HG03103 (cell line): ENCODE measurements around the gene NPPC.
"Not testable (repeated sequence)": the region's sequence is repeated elsewhere in the genome, so short reads cannot be mapped to it uniquely, and the experiment has no call there.

Source experiments
- ATAC-seq: cut with Tn5 transposase; IDR thresholded peaks from one replicate; pipeline ENCODE4 v1.9.1; 2021; ENCODE audit warnings: low read depth; ENCODE audit not compliant: unreplicated experiment

Gene NPPC

DNA sequence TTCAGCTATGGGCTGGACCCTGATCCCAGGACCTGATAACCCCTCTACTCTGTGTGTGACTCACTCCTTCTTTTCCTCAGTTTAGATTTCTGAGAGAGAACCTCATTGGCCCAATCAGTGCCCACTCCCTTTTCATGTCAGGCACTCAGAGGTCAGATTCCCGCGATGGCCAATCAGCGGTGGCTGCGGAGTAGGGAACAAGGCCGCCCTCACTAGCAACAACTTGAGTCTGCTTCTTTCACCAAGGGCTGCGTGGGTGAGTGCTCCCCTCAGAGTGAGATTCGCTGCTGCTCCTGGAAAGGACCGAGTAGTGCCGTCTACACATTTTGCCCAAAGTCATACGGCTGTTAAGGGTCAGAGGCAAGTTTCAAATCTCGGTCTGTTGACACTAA, 34.7 kb downstream of the NPPC start:
- no peak for ATAC-seq

DNA sequence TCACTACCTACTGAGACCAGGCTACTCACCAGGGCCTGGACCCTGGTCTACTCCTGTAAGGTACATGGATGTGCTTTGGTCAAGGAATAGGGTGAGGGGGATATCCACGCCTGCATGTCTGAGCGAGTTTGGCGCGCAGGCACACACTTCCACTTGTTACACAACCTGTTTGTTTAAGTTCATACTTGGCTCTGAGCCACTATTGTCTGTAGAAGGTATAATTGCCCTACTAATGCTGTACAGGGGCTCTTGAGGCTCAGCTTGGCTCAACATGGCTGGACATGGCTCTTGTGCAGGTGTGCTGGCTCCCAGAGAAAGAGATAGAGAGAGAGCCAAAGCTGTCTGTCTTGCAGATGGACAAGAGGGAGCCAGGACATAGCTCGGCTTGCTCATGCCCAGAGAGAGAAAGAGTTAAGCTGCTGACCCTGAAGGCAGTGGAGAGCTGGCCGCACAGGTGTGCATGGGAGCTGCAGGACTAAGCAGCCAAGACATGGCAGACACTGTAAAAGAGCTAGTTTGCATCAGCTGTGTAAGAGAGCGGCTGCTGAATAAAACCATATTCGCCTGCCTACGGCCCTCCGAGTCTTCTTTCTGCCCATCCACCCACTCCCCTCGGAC, 35.2 kb downstream of the NPPC start:
- ATAC-seq: no peak

DNA sequence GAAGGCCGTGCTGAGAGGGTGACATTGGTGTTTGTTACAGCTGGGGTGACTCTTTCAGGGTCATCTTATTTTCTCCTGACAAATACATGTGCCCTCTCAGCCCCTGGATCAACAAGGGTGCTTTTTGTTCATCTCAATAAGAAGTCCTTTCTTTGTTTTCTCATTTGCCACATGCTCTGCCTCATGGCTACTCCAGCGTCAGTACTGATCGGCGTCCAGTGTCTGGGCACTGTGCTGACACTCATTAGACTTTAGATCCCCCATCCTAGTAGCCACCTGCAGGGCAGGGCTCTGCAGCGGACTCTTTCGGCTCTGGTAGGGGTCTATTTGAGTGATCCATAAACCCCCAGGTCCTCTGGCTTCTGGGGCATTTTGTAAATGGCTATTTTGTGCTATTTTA, 38.4 kb downstream of the NPPC start:
- ATAC-seq: no peak

DNA sequence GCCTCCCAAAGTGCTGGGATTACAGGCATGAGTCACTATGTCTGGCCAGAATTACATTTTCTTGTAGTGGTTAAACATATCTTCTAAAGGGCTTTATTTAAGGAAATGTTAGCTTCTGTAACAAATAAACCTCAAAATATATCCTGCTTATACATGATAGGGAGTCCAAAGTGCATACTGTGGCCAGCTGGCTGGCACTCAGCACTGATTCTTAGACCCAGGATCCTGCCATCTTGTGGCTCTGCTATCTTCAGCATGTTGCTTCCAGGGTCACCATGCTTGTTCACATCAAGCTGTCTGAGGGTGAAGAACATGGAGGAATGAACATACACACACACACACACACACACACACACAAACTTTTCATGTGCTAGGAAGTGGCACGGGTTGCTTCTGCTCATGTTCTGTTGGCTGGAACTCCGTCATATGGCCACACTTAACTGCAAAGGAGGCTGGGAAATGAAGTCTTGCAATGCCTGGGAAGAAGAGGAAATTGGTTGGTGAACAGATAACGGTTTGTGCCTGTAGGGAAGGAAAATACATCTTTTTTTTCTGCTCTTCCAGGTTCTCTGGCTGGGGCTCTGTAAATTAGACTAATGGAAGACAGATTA, 40.0 kb downstream of the NPPC start:
- no peak for ATAC-seq

DNA sequence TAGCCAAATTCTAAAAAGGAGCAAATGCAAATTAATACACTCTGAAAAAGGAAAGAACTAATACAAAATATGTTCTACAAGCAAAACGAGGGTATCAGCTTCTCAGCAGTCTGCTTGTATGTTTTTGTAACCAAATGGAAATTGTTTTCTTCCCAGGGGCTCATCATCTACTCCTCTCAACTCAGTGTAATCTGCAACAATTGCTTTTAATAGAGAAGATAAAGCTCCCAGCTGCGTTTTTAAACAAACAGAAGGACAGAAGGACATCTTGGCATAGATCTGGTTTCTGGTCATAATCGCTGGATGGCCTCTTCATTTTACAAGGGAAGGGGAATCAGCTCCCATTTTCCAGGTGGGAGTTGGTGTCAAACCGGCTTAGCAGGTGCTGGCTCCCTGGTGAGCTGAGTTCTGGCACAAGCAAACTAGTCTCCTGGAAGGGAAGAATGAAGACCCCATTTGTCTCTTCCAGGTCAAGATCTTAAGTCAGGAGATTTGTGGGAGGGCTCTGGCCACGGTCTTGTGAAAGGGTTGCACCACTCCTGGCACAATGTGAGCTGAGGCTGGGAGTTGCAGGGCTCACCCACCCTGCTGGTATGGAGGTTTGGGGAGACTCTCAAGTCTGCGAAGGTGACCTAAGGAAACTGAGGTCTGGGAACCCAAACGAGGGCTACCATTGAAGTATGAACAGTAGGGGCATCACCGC, 41.6 kb downstream of the NPPC start:
- no peak for ATAC-seq

DNA sequence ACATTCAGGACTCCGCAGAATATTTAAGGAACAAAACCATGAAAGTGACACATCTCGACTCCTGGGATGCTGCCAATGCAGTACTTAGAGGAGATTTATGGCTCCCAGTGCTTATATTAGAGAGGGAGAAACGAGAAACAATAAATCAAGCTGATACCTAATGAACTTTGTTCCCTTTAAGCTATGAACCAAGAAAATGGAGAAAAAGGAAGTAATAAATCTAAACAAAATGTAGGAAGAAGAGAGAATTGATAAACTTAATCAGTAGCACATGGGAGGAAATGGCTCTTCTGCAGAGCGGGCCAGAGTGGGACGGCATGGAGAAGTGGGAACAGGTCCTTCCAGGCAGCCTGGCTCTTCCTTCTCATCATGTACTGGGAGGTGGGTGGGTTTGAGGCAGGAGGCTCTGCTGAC, 42.7 kb downstream of the NPPC start:
- no peak for ATAC-seq

DNA sequence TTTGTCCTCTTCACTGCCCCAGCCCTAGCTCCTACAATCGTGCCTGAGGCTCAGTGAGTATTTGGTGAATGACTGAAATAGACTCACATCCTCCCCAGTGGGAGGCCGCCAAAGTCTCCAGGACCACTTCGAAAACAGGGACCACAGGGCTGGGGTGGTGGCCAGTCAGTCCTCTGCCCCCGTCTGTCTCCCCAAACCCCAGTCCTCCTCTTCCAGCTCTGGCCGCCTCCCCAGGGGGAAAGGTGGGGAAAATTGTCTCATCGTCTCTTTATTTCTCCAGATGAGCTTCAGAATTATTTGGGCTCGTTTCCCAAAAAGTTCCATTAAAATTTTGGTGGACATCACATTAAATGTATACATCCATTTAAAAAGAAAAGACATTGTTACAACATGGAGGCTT, 43.5 kb downstream of the NPPC start:
- no peak for ATAC-seq

DNA sequence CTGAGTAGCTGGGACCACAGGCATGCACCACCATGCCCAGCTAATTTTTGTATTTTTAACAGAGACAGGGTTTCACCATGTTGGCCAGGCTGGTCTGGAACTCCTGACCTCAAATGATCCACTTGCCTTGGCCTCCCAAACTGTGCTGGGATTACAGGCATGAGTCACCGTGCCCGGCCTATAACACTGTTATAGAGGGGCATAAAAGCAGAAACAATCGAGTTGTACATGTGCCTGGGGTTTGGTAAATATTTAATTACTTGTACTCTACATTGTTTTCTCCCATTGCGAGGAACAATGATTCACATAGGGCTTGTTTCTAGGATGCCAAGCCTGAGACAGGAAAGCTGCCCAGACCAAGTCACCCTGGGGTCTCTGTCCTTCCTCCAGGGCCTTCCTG, 45.8 kb downstream of the NPPC start:
- ATAC-seq: not testable (repeated sequence)

DNA sequence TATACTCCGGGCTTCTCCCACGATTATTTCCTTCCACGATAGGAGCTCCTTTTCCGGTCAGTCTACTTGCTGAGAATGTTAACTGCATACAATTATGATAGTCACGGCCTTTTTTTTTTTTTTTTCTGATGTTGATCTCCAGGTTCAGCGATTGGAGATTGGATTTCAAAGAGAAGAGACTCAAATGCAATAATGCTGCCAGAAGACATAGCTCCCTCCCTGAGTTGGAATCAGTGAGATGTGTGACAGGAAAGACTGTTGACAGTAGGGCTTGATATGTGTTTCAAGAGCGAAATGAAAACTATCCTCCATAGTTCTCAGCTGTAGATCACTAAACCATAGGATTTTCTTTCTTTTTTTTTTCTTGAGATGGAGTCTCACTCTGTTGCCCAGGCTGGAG, 47.0 kb downstream of the NPPC start:
- ATAC-seq: no peak

DNA sequence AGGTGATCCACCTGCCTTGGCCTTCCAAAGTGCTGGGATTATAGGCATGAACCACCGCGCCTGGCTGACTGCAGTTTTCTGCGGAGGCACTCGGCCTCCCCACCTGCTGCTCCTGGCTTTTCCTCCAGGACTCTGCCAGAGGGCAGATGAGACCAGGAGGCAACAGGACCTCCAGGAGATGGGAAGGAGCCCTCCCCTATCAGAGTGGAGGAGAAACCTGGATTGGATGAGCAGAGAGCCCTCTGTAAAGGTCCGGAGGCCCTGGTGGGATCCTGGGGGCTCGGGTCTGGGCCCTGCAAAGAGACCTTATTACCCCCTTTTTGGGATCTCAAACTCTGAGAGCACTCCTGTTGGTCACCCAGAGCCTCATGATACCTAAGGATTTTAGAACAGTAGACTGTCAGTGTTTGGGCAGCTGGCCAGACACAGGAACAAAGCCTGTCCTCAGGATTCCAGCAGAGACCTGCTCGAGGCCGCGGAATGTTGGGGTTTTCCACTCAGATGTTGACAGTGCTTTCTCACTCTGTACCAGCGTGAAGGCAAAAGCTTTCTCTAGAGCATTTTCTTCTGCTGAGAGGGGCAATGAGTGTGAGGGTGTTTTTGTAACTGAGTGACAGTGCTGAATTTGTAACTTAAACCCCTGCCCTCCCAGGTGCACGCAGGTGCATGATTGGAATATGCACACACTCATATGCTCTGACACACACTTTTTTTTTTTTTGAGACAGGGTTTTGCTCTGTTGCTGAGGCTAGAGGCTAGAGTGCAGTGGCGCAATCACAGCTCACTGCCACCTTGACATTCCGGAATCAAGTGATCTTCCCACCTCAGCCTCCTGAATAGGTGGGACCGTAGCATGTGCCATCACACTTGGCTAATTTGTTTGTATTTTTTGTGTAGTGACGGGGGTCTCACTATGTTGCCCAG, 48.4 kb downstream of the NPPC start:
- ATAC-seq: no peak

DNA sequence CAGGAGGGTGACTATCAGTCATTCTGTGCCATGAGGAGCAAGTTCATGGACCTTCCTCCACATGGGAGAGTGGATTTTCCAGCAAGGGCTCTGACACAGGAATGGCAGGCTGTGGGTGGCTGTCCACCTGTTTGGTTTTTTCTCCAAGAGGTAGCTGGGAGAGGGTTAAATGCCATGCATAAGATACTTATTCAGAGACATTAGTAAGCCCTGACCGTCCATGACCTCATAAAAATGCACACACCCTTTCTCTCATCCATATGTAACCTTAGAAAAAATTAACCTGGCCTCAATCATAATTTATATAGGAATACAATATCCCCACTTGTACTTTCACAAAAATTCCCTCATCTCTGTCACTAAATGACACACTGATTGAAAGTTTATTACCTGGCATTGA, 51.3 kb downstream of the NPPC start:
- no peak for ATAC-seq
